GM12865 (cell line): Measurements from ENCODE around the gene MICB.

ENCODE experiments used
- DNase-seq: peaks from one replicate; pipeline ENCODE4 v3.0.0; 2010; ENCODE audit warnings: low read depth
- H3K4me3 ChIP-seq: 2 replicates; pipeline ENCODE4 v1.5.1; 2011; ENCODE audit warnings: mild to moderate bottlenecking, low read depth, low read length, control low read depth
- CTCF ChIP-seq: IDR thresholded peaks from 2 replicates; pipeline ENCODE4 v1.5.1; 2011; ENCODE audit warnings: low read length, control low read depth, low read depth, inconsistent platforms; ENCODE audit not compliant: insufficient read depth; ENCODE audit errors: missing control alignments

The MICB gene

DNA sequence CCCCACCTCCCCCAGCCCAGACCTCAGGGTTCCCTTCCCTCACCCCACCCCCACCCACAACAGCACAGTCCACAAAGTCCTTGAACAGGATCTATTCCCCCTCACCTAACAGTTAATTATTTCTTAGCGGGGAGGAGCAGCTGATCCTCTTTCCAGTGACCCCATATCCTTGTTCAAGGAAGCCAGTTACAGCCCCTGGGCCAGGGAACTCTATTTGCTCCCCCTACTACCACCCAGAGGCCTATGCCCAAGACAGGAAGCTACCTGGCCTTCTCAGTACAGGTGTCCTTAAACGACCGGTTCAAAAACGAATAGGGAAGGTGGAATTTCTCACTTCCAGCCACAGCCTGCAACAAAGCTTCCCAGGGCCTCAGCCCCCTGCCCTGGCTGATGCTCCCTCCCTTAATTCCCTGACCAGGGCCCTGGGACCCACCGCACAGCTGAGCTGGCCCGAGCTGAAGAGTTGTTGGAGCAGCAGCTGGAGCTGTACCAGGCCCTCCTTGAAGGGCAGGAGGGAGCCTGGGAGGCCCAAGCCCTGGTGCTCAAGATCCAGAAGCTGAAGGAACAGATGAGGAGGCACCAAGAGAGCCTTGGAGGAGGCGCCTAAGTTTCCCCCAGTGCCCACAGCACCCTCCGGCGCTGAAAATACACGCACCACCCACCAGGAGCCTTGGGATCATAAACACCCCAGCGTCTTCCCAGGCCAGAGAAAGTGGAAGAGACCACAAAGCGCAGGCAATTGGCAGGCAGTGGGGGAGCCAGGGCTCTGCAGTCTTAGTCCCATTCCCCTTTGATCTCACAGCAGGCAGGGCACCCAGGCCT is 31.6 kb downstream of the MICB start:
- no peak for TF ChIP-seq CTCF
- DNase-seq = no peak
- H3K4me3 ChIP-seq = no peak overlapping the region

GRCh38 chr6:31530659-31531058 is 32.7 kb downstream of the MICB start:
- no peak for TF ChIP-seq CTCF
- no peak overlapping the region for H3K4me3 ChIP-seq
- no peak for DNase-seq

DNA sequence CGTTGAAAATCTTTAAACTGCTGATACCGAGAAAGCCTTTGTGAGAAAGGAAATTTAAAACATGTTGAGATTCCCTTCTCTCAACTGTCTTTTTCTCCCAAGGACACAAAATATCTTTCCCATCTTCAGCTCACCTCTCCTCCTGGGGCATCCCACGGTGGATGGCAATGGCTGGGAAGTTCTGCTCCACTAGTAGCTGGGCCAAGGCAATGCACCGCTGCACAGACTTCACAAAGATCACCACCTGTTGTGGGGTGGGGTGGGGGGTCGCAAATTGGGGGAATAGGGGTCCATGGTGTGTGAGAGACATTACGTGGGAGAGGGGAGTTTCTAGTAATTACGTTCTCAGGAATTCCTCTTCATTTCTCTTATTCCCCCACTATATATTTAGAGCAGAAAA is 33.2 kb downstream of the MICB start:
- no peak for TF ChIP-seq CTCF
- no peak for DNase-seq
- no peak overlapping the region for H3K4me3 ChIP-seq

GRCh38 chr6:31531771-31532643 is 34.1 kb downstream of the MICB start:
- H3K4me3 ChIP-seq = no peak overlapping the region
- DNase-seq = no peak
- TF ChIP-seq CTCF = no peak

- no peak overlapping the region for H3K4me3 ChIP-seq
- no peak for TF ChIP-seq CTCF
- no peak for DNase-seq
Observed at GRCh38 chr6:31532644-31533454, 34.9 kb downstream of the MICB start.

- no peak overlapping the region for H3K4me3 ChIP-seq
- no peak for TF ChIP-seq CTCF
- no peak for DNase-seq
Observed at GRCh38 chr6:31533455-31533841, 35.5 kb downstream of the MICB start.
